Measurements from ENCODE around the gene ATXN7L2. TPM values are rescaled to one million over a fixed set of nuclear protein-coding genes. Genes with fewer than 3 reads are reported as not detected.
"Not testable (repeated sequence)": the region's sequence is repeated elsewhere in the genome, so short reads cannot be mapped to it uniquely, and the experiment has no call there.

The ATXN7L2 gene
- total RNA-seq, 2 donors from 2014 or later = 3.1 to 7.7 TPM

GRCh38 chr1:109443476-109443875, 40.2 kb upstream of the ATXN7L2 start:
- Histone ChIP-seq H3K9me3 (no peaks in the 10 kb centered on the region), H3K4me1 (ENCODE audit: control insufficient read depth in 1 of 2, low read depth in 2 of 2) (no peaks in the 10 kb centered on the region), H3K27ac (no peak overlapping the region), H3K27me3 (replicated peaks; ENCODE audit: insufficient read depth) (no peaks in the 10 kb centered on the region), H3K4me3 (no peak overlapping the region), H3K36me3 (no peaks in the 10 kb centered on the region)
- no peak for TF ChIP-seq CTCF (IDR thresholded peaks at IDR 0.05)
- no peak for ATAC-seq (ENCODE audit: insufficient number of reproducible peaks, low FRiP score, low read depth)
- no peak for DNase-seq (ENCODE audit: low spot score)

- TF ChIP-seq CTCF (IDR thresholded peaks at IDR 0.05) = no peak
- Histone ChIP-seq H3K9me3 (no peaks in the 10 kb centered on the region), H3K36me3 (no peaks in the 10 kb centered on the region), H3K4me3 (no peak overlapping the region), H3K27ac (no peak overlapping the region), H3K27me3 (replicated peaks; ENCODE audit: insufficient read depth) (no peaks in the 10 kb centered on the region), H3K4me1 (ENCODE audit: control insufficient read depth in 1 of 2, low read depth in 2 of 2) (no peaks in the 10 kb centered on the region)
- DNase-seq (ENCODE audit: low spot score) (no peak), ATAC-seq (ENCODE audit: insufficient number of reproducible peaks, low FRiP score, low read depth) (no peak)
Measured at GRCh38 chr1:109444346-109444745, 39.4 kb upstream of the ATXN7L2 start.

GRCh38 chr1:109445949-109446695, 37.6 kb upstream of the ATXN7L2 start:
- not testable (repeated sequence) for H3K4me3 ChIP-seq; H3K27me3 ChIP-seq (replicated peaks; ENCODE audit: insufficient read depth); DNase-seq (ENCODE audit: low spot score); ATAC-seq (ENCODE audit: insufficient number of reproducible peaks, low FRiP score, low read depth); H3K27ac ChIP-seq; H3K9me3 ChIP-seq; H3K36me3 ChIP-seq; H3K4me1 ChIP-seq (ENCODE audit: control insufficient read depth in 1 of 2, low read depth in 2 of 2)

GRCh38 chr1:109447524-109447923, 36.2 kb upstream of the ATXN7L2 start:
- DNase-seq (ENCODE audit: low spot score) (no peak), ATAC-seq (ENCODE audit: insufficient number of reproducible peaks, low FRiP score, low read depth) (no peak)
- Histone ChIP-seq H3K27me3 (replicated peaks; ENCODE audit: insufficient read depth) (no peaks in the 10 kb centered on the region), H3K36me3 (no peaks in the 10 kb centered on the region), H3K27ac (no peak overlapping the region), H3K4me3 (no peak overlapping the region), H3K9me3 (no peaks in the 10 kb centered on the region), H3K4me1 (ENCODE audit: control insufficient read depth in 1 of 2, low read depth in 2 of 2) (no peaks in the 10 kb centered on the region)
- no peak for TF ChIP-seq CTCF (IDR thresholded peaks at IDR 0.05)

- Histone ChIP-seq H3K4me1 (ENCODE audit: control insufficient read depth in 1 of 2, low read depth in 2 of 2) (no peaks in the 10 kb centered on the region), H3K9me3 (no peaks in the 10 kb centered on the region), H3K4me3 (no peak overlapping the region), H3K36me3 (no peaks in the 10 kb centered on the region), H3K27ac (no peak overlapping the region), H3K27me3 (replicated peaks; ENCODE audit: insufficient read depth) (no peaks in the 10 kb centered on the region)
- ATAC-seq (ENCODE audit: insufficient number of reproducible peaks, low FRiP score, low read depth) = no peak
- no peak for TF ChIP-seq CTCF (IDR thresholded peaks at IDR 0.05)
- DNase-seq (ENCODE audit: low spot score) = no peak
Measured at GRCh38 chr1:109454497-109455133, 29.1 kb upstream of the ATXN7L2 start.

Measured in thoracic aorta (tissue), 2 donors.